ENCODE results near the gene RSL24D1.
A peak's percentile ranks its signal among the peaks of the same experiment; 100 is the strongest.

The RSL24D1 gene

GRCh38 chr15:55196458-55197361 is at the start of gene RSL24D1:
TSS of gene RSL24D1 (minus strand) at chr15:55196941. CDS start at chr15:55196890, 51 bp downstream.
- DNase-seq (ENCODE audit: low read depth): peak; percentile 90

GRCh38 chr15:55245059-55245458 is 48.3 kb upstream of the RSL24D1 start:
- no peak for DNase-seq (ENCODE audit: low read depth)

- no peak for DNase-seq (ENCODE audit: low read depth)
Observed at GRCh38 chr15:55241891-55242290, 45.1 kb upstream of the RSL24D1 start.

- DNase-seq (ENCODE audit: low read depth): no peak
Observed at GRCh38 chr15:55241186-55241585, 44.4 kb upstream of the RSL24D1 start.

GRCh38 chr15:55240125-55240760 is 43.5 kb upstream of the RSL24D1 start:
- no peak for DNase-seq (ENCODE audit: low read depth)

- no peak for DNase-seq (ENCODE audit: low read depth)
Observed at GRCh38 chr15:55239440-55240124, 42.8 kb upstream of the RSL24D1 start.

- DNase-seq (ENCODE audit: low read depth): no peak
Observed at GRCh38 chr15:55238877-55239276, 42.1 kb upstream of the RSL24D1 start.

GRCh38 chr15:55237219-55238130 is 40.7 kb upstream of the RSL24D1 start:
- DNase-seq (ENCODE audit: low read depth): no peak

GRCh38 chr15:55235546-55236036 is 38.9 kb upstream of the RSL24D1 start:
- no peak for DNase-seq (ENCODE audit: low read depth)

- no peak for DNase-seq (ENCODE audit: low read depth)
Observed at GRCh38 chr15:55234800-55235104, 38.0 kb upstream of the RSL24D1 start.

- no peak for DNase-seq (ENCODE audit: low read depth)
Observed at GRCh38 chr15:55234104-55234799, 37.5 kb upstream of the RSL24D1 start.

- no peak for DNase-seq (ENCODE audit: low read depth)
Observed at GRCh38 chr15:55231455-55231854, 34.7 kb upstream of the RSL24D1 start.

- DNase-seq (ENCODE audit: low read depth): no peak
Observed at GRCh38 chr15:55230953-55231352, 34.2 kb upstream of the RSL24D1 start.

GRCh38 chr15:55230051-55230670 is 33.4 kb upstream of the RSL24D1 start:
- no peak for DNase-seq (ENCODE audit: low read depth)

GRCh38 chr15:55226127-55226526 is 29.4 kb upstream of the RSL24D1 start:
- no peak for DNase-seq (ENCODE audit: low read depth)

- DNase-seq (ENCODE audit: low read depth): no peak
Observed at GRCh38 chr15:55224892-55225291, 28.2 kb upstream of the RSL24D1 start.

- no peak for DNase-seq (ENCODE audit: low read depth)
Observed at GRCh38 chr15:55222588-55222987, 25.8 kb upstream of the RSL24D1 start.

GRCh38 chr15:55221090-55222011 is 24.6 kb upstream of the RSL24D1 start:
- DNase-seq (ENCODE audit: low read depth): no peak

- no peak for DNase-seq (ENCODE audit: low read depth)
Observed at GRCh38 chr15:55220606-55221005, 23.9 kb upstream of the RSL24D1 start.

- no peak for DNase-seq (ENCODE audit: low read depth)
Observed at GRCh38 chr15:55218056-55218455, 21.3 kb upstream of the RSL24D1 start.
